Calu3 (cell line): ENCODE measurements around the gene ACTL6A. TPM values are rescaled to one million over a fixed set of nuclear protein-coding genes. Genes with fewer than 3 reads are reported as not detected.

Experiments
- BruUV-seq: library from RNA; stranded (reverse); fragments of 400-500 nt; replicated peaks from 2 replicates; lab custom pipeline; 2021; lab: Mats Ljungman, UMichigan
- CTCF ChIA-PET: fragments of 300-600 bp; sonication (Branson Sonifier 250); formaldehyde crosslinking; loops from one replicate; lab custom pipeline; 2022; ENCODE audit warnings: antibody characterized with exemption; lab: Charles Lee
- DNase-seq: peaks from one replicate; pipeline ENCODE4 v3.0.0; 2022
- H3K27ac Mint-ChIP-seq: one replicate; pipeline ENCODE4 v1.8.0; 2022; ENCODE audit warnings: mixed read lengths; ENCODE audit not compliant: unreplicated experiment
- H3K27me3 Mint-ChIP-seq: one replicate; pipeline ENCODE4 v1.8.0; 2022; ENCODE audit warnings: mixed read lengths; ENCODE audit not compliant: unreplicated experiment
- H3K36me3 Mint-ChIP-seq: one replicate; pipeline ENCODE4 v1.8.0; 2022; ENCODE audit warnings: mild to moderate bottlenecking, moderate library complexity, mixed read lengths; ENCODE audit not compliant: insufficient read depth, unreplicated experiment
- H3K4me1 Mint-ChIP-seq: one replicate; pipeline ENCODE4 v1.8.0; 2022; ENCODE audit warnings: mild to moderate bottlenecking, low read depth, mixed read lengths; ENCODE audit not compliant: unreplicated experiment
- H3K4me3 Mint-ChIP-seq: one replicate; pipeline ENCODE4 v1.8.0; 2022; ENCODE audit warnings: mild to moderate bottlenecking, low read depth, moderate library complexity, mixed read lengths; ENCODE audit not compliant: unreplicated experiment
- H3K9me3 Mint-ChIP-seq: one replicate; pipeline ENCODE4 v1.8.0; 2022; ENCODE audit warnings: low read depth, mixed read lengths; ENCODE audit not compliant: unreplicated experiment
- intact Hi-C: fragments of 100-400 bp; cut with micrococcal nuclease; formaldehyde crosslinking; loops from one replicate; pipeline ENCODE4 v1.10.0; 2022; ENCODE audit not compliant: unreplicated experiment
- total RNA-seq: library from RNA; stranded (reverse); gene quantifications from 2 replicates; pipeline ENCODE4 v1.2.3, GENCODE V29; 2022
- TF ChIP-seq, protein P1 (sequence below): fragments of 200-600 bp; IDR thresholded peaks from one replicate; pipeline ENCODE4 v1.8.0; 2022; ENCODE audit warnings: antibody characterized with exemption; ENCODE audit not compliant: unreplicated experiment

ACTL6A gene
- total RNA-seq, 1 experiment from 2014 or later, result 158 TPM

DNA sequence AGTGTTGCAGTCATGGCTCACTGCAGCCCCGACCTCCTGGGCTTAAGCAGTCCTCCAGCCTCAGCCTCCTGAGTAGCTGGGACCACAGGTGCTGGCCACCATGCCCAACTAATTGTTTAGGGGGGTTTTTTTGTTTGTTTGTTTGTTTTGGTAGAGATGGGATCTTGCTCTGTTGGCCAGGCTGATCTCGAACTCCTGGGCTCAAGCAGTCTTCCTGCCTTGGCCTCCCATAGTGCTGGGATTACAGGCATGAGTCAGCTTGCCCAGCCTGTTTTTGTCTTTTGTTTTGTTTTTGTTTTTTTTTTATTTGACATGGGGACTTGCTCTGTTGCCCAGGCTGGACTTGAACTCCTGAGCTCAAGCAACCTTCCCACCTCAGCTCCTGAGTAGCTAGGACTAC is 59.3 kb downstream of the ACTL6A start:
- TF ChIP-seq, protein P1, sequence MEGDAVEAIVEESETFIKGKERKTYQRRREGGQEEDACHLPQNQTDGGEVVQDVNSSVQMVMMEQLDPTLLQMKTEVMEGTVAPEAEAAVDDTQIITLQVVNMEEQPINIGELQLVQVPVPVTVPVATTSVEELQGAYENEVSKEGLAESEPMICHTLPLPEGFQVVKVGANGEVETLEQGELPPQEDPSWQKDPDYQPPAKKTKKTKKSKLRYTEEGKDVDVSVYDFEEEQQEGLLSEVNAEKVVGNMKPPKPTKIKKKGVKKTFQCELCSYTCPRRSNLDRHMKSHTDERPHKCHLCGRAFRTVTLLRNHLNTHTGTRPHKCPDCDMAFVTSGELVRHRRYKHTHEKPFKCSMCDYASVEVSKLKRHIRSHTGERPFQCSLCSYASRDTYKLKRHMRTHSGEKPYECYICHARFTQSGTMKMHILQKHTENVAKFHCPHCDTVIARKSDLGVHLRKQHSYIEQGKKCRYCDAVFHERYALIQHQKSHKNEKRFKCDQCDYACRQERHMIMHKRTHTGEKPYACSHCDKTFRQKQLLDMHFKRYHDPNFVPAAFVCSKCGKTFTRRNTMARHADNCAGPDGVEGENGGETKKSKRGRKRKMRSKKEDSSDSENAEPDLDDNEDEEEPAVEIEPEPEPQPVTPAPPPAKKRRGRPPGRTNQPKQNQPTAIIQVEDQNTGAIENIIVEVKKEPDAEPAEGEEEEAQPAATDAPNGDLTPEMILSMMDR, result no peak
- Mint-ChIP-seq H3K27me3 (no peaks in the 10 kb centered on the region), H3K27ac (no peak overlapping the region), H3K9me3 (no peaks in the 10 kb centered on the region), H3K36me3 (peaks cover 64% of the 10 kb centered on the region), H3K4me1 (no peaks in the 10 kb centered on the region), H3K4me3 (no peak overlapping the region)
- CTCF ChIA-PET, result interaction anchor here (1.1 kb wide), 1 partner anchor 19 kb away, joined by 4 read pairs; no protein-coding TSS in a partner anchor
- BruUV-seq, result no TSS peak
- DNase-seq, result no peak
- intact Hi-C loops, result no loop called here

DNA sequence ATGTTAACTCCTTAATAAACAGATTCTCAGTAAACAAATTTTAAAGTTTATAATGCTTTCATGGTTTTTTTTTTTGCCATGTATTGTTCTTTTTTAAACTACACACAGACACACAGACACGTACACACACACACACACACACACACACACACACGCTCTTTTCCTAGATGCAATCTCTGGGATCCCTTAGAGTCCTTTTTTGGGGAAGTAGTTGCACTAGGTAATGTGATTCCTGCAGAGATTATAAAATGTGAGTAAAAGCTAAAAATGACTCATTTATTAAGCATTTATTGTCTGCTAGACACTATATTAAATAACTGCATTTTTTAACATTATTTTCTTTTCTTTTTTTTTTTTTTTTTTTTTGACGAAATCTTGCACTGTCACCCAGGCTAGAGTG is 61.7 kb downstream of the ACTL6A start:
- Mint-ChIP-seq H3K9me3 (no peaks in the 10 kb centered on the region), H3K27ac (no peak overlapping the region), H3K36me3 (peaks cover 53% of the 10 kb centered on the region), H3K4me3 (no peak overlapping the region), H3K4me1 (no peaks in the 10 kb centered on the region), H3K27me3 (no peaks in the 10 kb centered on the region)
- no peak for DNase-seq
- BruUV-seq, result no TSS peak
- CTCF ChIA-PET, result no interaction called here
- TF ChIP-seq, protein P1, result no peak
- intact Hi-C loops, result no loop called here

DNA sequence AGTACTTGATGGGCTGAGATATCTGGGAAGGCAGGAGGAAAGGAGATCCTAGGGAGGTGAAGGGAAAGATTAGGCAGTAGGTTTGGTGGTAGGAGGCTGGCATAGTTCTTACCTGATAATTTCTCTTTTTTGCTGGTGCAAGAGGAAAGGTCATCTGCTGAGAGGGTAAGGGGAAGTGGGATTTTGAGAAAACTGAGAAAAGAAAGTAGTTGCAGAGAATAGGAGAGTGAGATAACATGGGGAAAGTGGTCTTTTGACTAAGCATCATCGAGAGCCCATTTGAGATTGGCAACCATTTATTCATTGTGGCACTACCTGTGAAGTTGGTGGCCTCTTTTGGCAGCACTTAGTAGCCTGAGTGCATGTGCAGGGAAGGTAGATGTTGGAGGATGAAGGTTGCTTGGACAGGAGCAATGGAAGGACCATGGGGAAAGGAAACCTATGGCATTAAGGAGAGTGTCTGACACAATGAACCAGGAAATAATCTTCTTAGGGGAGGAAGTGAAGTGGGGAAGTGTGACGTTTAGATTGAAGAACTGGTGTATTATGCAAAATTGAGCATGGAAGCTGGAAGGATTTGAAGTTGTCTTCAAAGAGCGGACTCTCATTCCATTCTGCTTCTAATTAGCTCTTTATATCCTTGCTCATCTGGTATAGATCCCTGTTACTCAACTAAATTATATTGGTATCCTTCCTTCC is 68.2 kb downstream of the ACTL6A start:
- Mint-ChIP-seq H3K4me1 (no peaks in the 10 kb centered on the region), H3K27ac (no peak overlapping the region), H3K4me3 (no peak overlapping the region), H3K27me3 (no peaks in the 10 kb centered on the region), H3K36me3 (no peaks in the 10 kb centered on the region), H3K9me3 (no peaks in the 10 kb centered on the region)
- TF ChIP-seq, protein P1, result no peak
- no peak for DNase-seq
- intact Hi-C loops, result no loop called here
- CTCF ChIA-PET, result interaction anchor here (0.7 kb wide), 2 partner anchors 21 kb away, joined by 4 to 6 read pairs; no protein-coding TSS in a partner anchor
- no TSS peak for BruUV-seq

Other genes with a start within 250 kb of the ACTL6A start
- gene ZNF639, start 239.9 kb upstream of the ACTL6A start, total RNA-seq, result 48.0 and 52.1 TPM in 2 replicates
- gene MFN1, start 215.2 kb upstream of the ACTL6A start, total RNA-seq, result 79.9 and 86.2 TPM in 2 replicates
- 22.6 and 24.0 TPM in 2 replicates for gene GNB4, start 111.5 kb upstream of the ACTL6A start, total RNA-seq
- 76.2 and 88.0 TPM in 2 replicates for gene MRPL47, start 41.7 kb downstream of the ACTL6A start, total RNA-seq
- gene NDUFB5, start 41.9 kb downstream of the ACTL6A start, total RNA-seq, result 135 and 146 TPM in 2 replicates
- gene USP13, start 90.1 kb downstream of the ACTL6A start, total RNA-seq, result 25.5 and 29.8 TPM in 2 replicates